ENCODE data around the gene DCST2.

The DCST2 gene

GRCh38 chr1:155008015-155008941, 25.3 kb downstream of the DCST2 start:
- peak overlapping the region; percentile 67 for H3K27ac ChIP-seq (ENCODE audit: low read depth, low read length)
- peaks cover 35% of the 10 kb centered on the region for H3K4me1 ChIP-seq (ENCODE audit: control insufficient read depth, insufficient read depth, low read length)
- H3K27me3 ChIP-seq (ENCODE audit: control insufficient read depth, insufficient read depth, low read length), result no peaks in the 10 kb centered on the region
- H3K36me3 ChIP-seq (ENCODE audit: control insufficient read depth, insufficient read depth, low read length), result peaks cover 6% of the 10 kb centered on the region
- peak overlapping the region; percentile 5 for H3K9ac ChIP-seq (ENCODE audit: low read length)
- H3K4me3 ChIP-seq (ENCODE audit: low read length), result peak overlapping the region; percentile 47

- Histone ChIP-seq H3K27ac (ENCODE audit: low read depth, low read length) (peak overlapping the region; percentile 93), H3K4me1 (ENCODE audit: control insufficient read depth, insufficient read depth, low read length) (peaks cover 33% of the 10 kb centered on the region), H3K9ac (ENCODE audit: low read length) (peak overlapping the region; percentile 16), H3K27me3 (ENCODE audit: control insufficient read depth, insufficient read depth, low read length) (no peaks in the 10 kb centered on the region), H3K4me3 (ENCODE audit: low read length) (peak overlapping the region; percentile 47), H3K36me3 (ENCODE audit: control insufficient read depth, insufficient read depth, low read length) (peaks cover 6% of the 10 kb centered on the region)
Measured at GRCh38 chr1:155007251-155007828, 26.2 kb downstream of the DCST2 start.

DNA sequence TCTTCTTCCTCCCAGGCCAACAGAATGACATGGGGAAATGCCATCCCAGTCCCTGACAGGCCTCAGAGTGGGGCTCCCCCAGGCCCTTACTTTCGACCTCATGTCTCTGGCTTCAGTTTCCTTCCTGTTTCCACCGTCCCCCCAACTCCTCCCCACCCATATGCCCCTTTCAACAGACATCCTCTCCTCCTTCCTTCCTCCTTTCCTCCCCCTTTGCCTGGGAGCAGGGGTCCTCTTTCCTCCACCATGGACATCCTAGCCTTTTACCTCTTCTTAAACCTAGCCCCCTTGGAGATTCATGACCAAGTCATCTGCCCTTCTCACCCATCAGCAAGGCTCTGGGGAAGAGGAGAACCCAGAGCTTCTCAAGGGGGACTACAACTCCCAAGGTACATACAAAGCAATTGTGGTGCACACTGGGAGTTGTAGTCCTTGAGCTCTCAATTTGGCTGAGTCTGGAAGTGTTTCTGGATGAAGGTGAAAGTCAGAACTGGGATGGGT, 26.9 kb downstream of the DCST2 start:
- Histone ChIP-seq H3K36me3 (ENCODE audit: control insufficient read depth, insufficient read depth, low read length) (peaks cover 6% of the 10 kb centered on the region), H3K4me1 (ENCODE audit: control insufficient read depth, insufficient read depth, low read length) (peaks cover 28% of the 10 kb centered on the region), H3K27me3 (ENCODE audit: control insufficient read depth, insufficient read depth, low read length) (no peaks in the 10 kb centered on the region), H3K27ac (ENCODE audit: low read depth, low read length) (peak overlapping the region; percentile 93), H3K9ac (ENCODE audit: low read length) (no peak overlapping the region), H3K4me3 (ENCODE audit: low read length) (peak overlapping the region; percentile 1)

DNA sequence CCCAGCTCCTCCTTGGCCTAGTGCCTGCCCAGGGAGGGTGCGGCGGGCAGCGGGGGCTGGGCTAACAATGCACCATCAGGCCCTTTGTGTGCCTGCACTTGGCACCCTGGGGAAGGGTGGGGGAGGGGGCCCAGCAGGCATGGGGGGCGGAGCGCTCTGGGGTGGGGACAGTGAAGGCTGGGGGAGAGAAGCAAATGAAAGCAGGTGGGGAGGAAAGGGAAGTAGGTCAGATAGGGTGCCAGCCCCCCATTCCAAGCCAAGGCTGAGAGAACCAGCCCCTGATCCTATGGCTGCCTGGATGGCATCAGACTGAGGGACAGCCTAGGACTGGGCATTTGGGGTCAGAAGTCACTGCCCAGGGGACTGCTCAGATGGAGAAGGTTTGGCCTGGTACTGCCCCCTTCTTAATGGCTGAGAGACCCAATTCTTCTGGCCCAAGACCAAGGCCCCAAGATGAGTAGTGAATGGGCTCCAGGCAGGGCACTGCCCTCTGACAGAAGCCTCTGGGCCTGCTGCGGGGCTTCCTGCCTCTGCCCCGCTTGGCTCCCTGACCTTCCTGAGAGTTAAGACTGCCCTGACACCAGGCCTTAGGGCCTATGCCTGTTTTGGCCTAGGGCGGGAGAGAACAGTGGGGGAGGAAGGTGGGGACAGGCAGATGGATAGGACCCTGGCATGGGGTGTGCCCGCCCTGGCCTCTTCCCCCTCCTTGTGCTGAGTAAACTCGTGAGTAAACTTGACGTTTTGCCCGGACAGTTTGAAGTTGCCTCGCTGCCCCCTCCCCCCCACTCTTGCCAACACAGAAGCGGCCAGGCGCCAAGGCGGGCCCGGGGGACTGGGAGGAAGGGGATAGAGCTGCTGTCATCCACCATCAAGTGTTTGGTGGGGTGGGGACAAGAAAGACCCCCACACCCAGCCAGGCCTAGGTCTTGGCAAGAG, 28.2 kb downstream of the DCST2 start:
- peaks cover 28% of the 10 kb centered on the region for H3K4me1 ChIP-seq (ENCODE audit: control insufficient read depth, insufficient read depth, low read length)
- no peaks in the 10 kb centered on the region for H3K27me3 ChIP-seq (ENCODE audit: control insufficient read depth, insufficient read depth, low read length)
- peak overlapping the region; percentile 89 for H3K4me3 ChIP-seq (ENCODE audit: low read length)

DNA sequence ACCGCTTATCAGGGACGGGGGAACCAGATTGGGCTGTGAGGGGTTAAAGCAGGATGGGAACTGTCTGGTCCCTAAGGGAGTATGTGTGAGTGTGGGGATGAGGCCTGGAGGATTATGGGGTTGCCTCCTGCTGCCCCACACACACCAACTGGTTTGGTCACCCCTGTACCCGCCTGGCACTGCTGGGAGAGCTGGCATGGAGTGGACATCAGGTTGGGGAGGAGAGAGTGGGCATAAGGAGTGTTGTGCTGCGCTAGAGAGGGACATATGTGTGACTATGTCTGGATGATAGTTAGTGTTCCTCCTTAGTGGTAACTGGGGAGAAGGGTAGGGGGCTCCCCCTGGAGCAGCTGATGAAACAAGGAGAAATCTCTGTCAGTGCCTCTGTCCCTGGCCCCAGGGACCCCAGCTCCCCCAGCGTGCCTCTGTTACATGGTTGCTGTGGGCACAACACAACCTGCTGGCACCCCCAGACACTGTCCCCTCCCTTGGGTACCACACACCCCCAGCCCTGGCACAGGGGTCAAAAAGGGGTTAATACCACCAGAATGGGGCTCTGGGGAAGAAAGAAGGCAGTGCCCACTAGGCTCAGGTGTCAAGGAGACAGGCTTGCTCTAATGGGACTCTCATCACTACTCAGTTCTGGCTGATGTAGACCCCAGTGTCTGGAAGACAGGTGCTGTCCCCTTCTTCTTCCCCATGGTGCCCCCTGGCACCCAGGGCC, 29.1 kb downstream of the DCST2 start:
- Histone ChIP-seq H3K9ac (ENCODE audit: low read length) (peak overlapping the region; percentile 78), H3K4me3 (ENCODE audit: low read length) (peak overlapping the region; percentile 89), H3K27ac (ENCODE audit: low read depth, low read length) (peak overlapping the region; percentile 93), H3K4me1 (ENCODE audit: control insufficient read depth, insufficient read depth, low read length) (peaks cover 32% of the 10 kb centered on the region), H3K36me3 (ENCODE audit: control insufficient read depth, insufficient read depth, low read length) (peaks cover 4% of the 10 kb centered on the region), H3K27me3 (ENCODE audit: control insufficient read depth, insufficient read depth, low read length) (no peaks in the 10 kb centered on the region)

More for the DNA sequence above, 28.2 kb downstream of the DCST2 start:
- Histone ChIP-seq H3K27ac (ENCODE audit: low read depth, low read length) (peak overlapping the region; percentile 93), H3K36me3 (ENCODE audit: control insufficient read depth, insufficient read depth, low read length) (peaks cover 6% of the 10 kb centered on the region), H3K9ac (ENCODE audit: low read length) (peak overlapping the region; percentile 42)

GRCh38 chr1:155003766-155004351, 29.7 kb downstream of the DCST2 start:
- Histone ChIP-seq H3K27ac (ENCODE audit: low read depth, low read length) (peak overlapping the region; percentile 93), H3K9ac (ENCODE audit: low read length) (peak overlapping the region; percentile 96), H3K4me1 (ENCODE audit: control insufficient read depth, insufficient read depth, low read length) (peaks cover 35% of the 10 kb centered on the region), H3K36me3 (ENCODE audit: control insufficient read depth, insufficient read depth, low read length) (peaks cover 4% of the 10 kb centered on the region), H3K4me3 (ENCODE audit: low read length) (peak overlapping the region; percentile 89), H3K27me3 (ENCODE audit: control insufficient read depth, insufficient read depth, low read length) (no peaks in the 10 kb centered on the region)

- H3K9ac ChIP-seq (ENCODE audit: low read length), result peak overlapping the region; percentile 96
- peak overlapping the region; percentile 89 for H3K4me3 ChIP-seq (ENCODE audit: low read length)
- H3K27me3 ChIP-seq (ENCODE audit: control insufficient read depth, insufficient read depth, low read length), result no peaks in the 10 kb centered on the region
- H3K36me3 ChIP-seq (ENCODE audit: control insufficient read depth, insufficient read depth, low read length), result peaks cover 4% of the 10 kb centered on the region
- H3K4me1 ChIP-seq (ENCODE audit: control insufficient read depth, insufficient read depth, low read length), result peaks cover 36% of the 10 kb centered on the region
- H3K27ac ChIP-seq (ENCODE audit: low read depth, low read length), result peak overlapping the region; percentile 93
Measured at GRCh38 chr1:155003227-155003765, 30.3 kb downstream of the DCST2 start.

GRCh38 chr1:155002464-155003226, 30.9 kb downstream of the DCST2 start, which contains the start of gene ZBTB7B:
Gene ZBTB7B (plus strand): TSS chr1:155002802. CDS start chr1:155014661, 11,859 bp downstream.
- Histone ChIP-seq H3K36me3 (ENCODE audit: control insufficient read depth, insufficient read depth, low read length) (peaks cover 4% of the 10 kb centered on the region), H3K27ac (ENCODE audit: low read depth, low read length) (peak within 1 kb of the TSS; percentile 96), H3K4me1 (ENCODE audit: control insufficient read depth, insufficient read depth, low read length) (peaks cover 36% of the 10 kb centered on the region), H3K27me3 (ENCODE audit: control insufficient read depth, insufficient read depth, low read length) (no peaks in the 10 kb centered on the region), H3K9ac (ENCODE audit: low read length) (peak within 1 kb of the TSS; percentile 96), H3K4me3 (ENCODE audit: low read length) (peak within 1 kb of the TSS; percentile 89)

DNA sequence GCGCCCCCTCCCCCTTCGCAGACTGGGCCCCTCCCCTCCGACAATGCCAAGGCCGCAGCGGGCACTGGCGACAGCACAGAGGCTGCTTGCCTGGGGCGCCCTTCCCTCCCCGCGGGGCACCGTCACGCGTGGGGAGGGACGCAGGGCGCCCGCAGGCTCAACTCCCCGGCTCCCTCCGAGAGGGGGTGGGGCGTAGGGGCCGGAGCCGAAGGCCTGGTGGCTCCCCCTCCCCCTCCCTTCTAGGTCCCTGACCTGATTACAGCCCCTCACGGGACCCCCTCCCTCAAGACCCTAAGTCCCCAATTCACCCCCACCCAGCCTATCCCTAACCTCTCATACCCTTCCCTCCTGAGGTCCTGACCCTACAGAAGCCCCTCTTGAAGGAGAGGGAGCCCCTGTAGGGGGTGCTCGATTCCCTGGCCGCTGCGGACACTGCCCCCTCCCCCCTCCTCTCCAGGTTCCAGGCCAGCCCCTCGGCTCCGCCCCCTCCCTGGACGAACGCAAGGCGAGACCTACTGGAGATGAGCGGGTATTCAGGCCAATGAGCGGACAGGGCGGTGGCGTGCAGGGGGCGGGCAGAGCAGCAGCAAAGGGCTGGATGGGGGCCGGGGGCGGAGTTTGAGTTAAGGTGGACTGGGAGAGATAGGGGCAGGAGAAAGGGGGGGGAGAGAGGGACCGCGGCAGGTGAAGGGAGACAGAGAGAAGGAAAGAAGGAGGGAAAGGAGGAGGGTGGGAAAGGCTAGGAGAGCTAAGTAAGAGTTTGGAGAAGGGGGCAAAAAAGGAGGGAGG, 31.7 kb downstream of the DCST2 start:
- H3K4me1 ChIP-seq (ENCODE audit: control insufficient read depth, insufficient read depth, low read length), result peaks cover 29% of the 10 kb centered on the region
- peaks cover 4% of the 10 kb centered on the region for H3K36me3 ChIP-seq (ENCODE audit: control insufficient read depth, insufficient read depth, low read length)
- H3K27ac ChIP-seq (ENCODE audit: low read depth, low read length), result peak overlapping the region; percentile 96
- H3K27me3 ChIP-seq (ENCODE audit: control insufficient read depth, insufficient read depth, low read length), result no peaks in the 10 kb centered on the region
- H3K9ac ChIP-seq (ENCODE audit: low read length), result peak overlapping the region; percentile 71
- H3K4me3 ChIP-seq (ENCODE audit: low read length), result peak overlapping the region; percentile 88

DNA sequence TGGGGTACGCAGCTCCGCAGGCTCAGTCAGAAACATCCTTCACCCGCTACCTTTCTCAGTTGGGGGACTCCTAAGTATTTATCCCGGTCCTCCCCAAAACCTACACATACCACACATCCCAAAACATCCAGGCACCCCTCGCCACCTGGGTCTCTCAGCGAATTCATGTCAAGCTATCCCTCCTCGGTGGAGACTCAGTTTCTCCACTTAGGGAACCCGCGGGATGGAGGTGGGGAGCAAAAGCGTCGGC, 32.2 kb downstream of the DCST2 start:
- H3K27ac ChIP-seq (ENCODE audit: low read depth, low read length), result peak overlapping the region; percentile 96
- peaks cover 2% of the 10 kb centered on the region for H3K36me3 ChIP-seq (ENCODE audit: control insufficient read depth, insufficient read depth, low read length)
- H3K9ac ChIP-seq (ENCODE audit: low read length), result peak overlapping the region; percentile 85
- H3K4me3 ChIP-seq (ENCODE audit: low read length), result peak overlapping the region; percentile 88
- peaks cover 28% of the 10 kb centered on the region for H3K4me1 ChIP-seq (ENCODE audit: control insufficient read depth, insufficient read depth, low read length)
- no peaks in the 10 kb centered on the region for H3K27me3 ChIP-seq (ENCODE audit: control insufficient read depth, insufficient read depth, low read length)
